ENCODE measurements around the gene LLPH. TPM values are rescaled to one million over a fixed set of nuclear protein-coding genes. Genes with fewer than 3 reads are reported as not detected.

The LLPH gene
- total and polyA plus RNA-seq, 2 of the 13 experiments (the other 11 are each of a cell fraction or from before 2014, with no cell fraction given), result 4.2 to 25.6 TPM

DNA sequence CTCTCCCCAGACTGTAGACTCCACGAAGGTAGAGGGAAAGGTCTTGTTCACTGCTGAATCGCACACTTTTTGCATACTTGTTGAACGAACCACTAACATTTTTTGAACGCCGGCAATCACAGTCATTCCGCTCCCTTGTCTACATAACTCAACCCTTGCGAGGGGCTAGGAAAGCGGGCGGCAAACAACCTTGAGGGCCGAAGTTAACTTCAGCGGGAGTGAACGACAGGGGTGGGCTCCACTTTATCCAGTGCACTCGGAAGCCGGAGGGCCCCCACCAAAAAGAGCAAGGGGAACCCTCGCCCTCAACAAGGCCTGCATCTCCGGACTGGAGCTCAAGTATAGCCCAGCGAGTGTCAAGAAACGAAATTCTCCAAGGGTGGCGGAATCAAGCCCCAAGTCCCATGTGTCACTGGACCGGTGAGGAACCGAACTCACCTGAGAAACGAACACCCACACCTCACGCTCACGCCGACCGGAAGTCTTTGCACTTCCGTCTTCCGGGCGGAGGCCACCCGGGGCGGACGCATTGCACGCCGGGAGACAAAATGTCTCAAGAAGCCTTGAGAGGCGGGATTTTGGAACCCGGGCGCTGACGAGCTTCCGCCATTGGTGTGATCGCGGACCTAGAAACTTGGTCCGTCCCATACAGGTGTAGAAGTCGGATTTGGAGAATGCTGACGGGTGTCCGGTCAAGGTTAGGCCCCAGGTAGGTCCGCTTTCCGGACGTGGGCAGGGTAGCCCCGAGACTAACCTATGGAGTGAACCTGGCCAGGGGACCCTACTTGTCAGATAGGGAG lies at the start of gene LLPH (continued):
- TF ChIP-seq RARA (CRISPR knock-in tag; IDR thresholded peaks at IDR 0.05) (no peak), ZNF296 (CRISPR knock-in tag; conservative IDR thresholded peaks at IDR 0.05) (no peak), ZNF607 (CRISPR knock-in tag; IDR thresholded peaks at IDR 0.05; ENCODE audit: borderline replicate concordance) (peak; percentile 48), ZNF441 (CRISPR knock-in tag; IDR thresholded peaks at IDR 0.05; ENCODE audit: borderline replicate concordance) (no peak), ZFAT (CRISPR knock-in tag; conservative IDR thresholded peaks at IDR 0.05) (no peak), NKX3-1 (CRISPR knock-in tag; IDR thresholded peaks at IDR 0.05) (no peak), ZNF224 (CRISPR knock-in tag; IDR thresholded peaks at IDR 0.05) (0 out of 2 replicates have a peak, but pooled peaks have one; percentile 31), NR3C1 (CRISPR knock-in tag; IDR thresholded peaks at IDR 0.05) (no peak), ZNF121 (CRISPR knock-in tag; IDR thresholded peaks at IDR 0.05) (peak; percentile 94), MED13 (CRISPR knock-in tag; IDR thresholded peaks at IDR 0.05) (no peak), ZFYVE20 (CRISPR knock-in tag; IDR thresholded peaks at IDR 0.05; ENCODE audit: borderline replicate concordance, low read depth) (0 out of 2 replicates have a peak, but pooled peaks have one; percentile 22), GATA4 (IDR thresholded peaks at IDR 0.05; ENCODE audit: borderline replicate concordance, low read depth) (no peak; the same call in 1 of the 2 replicates), ZNF678 (CRISPR knock-in tag; IDR thresholded peaks at IDR 0.05) (no peak)
- TF ChIP-seq, protein P1, sequence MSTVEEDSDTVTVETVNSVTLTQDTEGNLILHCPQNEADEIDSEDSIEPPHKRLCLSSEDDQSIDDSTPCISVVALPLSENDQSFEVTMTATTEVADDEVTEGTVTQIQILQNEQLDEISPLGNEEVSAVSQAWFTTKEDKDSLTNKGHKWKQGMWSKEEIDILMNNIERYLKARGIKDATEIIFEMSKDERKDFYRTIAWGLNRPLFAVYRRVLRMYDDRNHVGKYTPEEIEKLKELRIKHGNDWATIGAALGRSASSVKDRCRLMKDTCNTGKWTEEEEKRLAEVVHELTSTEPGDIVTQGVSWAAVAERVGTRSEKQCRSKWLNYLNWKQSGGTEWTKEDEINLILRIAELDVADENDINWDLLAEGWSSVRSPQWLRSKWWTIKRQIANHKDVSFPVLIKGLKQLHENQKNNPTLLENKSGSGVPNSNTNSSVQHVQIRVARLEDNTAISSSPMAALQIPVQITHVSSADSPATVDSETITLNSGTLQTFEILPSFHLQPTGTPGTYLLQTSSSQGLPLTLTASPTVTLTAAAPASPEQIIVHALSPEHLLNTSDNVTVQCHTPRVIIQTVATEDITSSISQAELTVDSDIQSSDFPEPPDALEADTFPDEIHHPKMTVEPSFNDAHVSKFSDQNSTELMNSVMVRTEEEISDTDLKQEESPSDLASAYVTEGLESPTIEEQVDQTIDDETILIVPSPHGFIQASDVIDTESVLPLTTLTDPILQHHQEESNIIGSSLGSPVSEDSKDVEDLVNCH (CRISPR knock-in tag; IDR thresholded peaks at IDR 0.05), result no peak
- TF ChIP-seq, protein P2, sequence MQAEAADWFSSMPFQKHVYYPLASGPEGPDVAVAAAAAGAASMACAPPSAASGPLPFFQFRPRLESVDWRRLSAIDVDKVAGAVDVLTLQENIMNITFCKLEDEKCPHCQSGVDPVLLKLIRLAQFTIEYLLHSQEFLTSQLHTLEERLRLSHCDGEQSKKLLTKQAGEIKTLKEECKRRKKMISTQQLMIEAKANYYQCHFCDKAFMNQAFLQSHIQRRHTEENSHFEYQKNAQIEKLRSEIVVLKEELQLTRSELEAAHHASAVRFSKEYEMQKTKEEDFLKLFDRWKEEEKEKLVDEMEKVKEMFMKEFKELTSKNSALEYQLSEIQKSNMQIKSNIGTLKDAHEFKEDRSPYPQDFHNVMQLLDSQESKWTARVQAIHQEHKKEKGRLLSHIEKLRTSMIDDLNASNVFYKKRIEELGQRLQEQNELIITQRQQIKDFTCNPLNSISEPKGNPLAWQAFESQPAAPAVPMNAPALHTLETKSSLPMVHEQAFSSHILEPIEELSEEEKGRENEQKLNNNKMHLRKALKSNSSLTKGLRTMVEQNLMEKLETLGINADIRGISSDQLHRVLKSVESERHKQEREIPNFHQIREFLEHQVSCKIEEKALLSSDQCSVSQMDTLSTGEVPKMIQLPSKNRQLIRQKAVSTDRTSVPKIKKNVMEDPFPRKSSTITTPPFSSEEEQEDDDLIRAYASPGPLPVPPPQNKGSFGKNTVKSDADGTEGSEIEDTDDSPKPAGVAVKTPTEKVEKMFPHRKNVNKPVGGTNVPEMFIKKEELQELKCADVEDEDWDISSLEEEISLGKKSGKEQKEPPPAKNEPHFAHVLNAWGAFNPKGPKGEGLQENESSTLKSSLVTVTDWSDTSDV (CRISPR knock-in tag; IDR thresholded peaks at IDR 0.05), result no peak
- TF ChIP-seq, protein P3, sequence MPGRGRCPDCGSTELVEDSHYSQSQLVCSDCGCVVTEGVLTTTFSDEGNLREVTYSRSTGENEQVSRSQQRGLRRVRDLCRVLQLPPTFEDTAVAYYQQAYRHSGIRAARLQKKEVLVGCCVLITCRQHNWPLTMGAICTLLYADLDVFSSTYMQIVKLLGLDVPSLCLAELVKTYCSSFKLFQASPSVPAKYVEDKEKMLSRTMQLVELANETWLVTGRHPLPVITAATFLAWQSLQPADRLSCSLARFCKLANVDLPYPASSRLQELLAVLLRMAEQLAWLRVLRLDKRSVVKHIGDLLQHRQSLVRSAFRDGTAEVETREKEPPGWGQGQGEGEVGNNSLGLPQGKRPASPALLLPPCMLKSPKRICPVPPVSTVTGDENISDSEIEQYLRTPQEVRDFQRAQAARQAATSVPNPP (CRISPR knock-in tag; IDR thresholded peaks at IDR 0.05), result no peak
- TF ChIP-seq, protein P4, sequence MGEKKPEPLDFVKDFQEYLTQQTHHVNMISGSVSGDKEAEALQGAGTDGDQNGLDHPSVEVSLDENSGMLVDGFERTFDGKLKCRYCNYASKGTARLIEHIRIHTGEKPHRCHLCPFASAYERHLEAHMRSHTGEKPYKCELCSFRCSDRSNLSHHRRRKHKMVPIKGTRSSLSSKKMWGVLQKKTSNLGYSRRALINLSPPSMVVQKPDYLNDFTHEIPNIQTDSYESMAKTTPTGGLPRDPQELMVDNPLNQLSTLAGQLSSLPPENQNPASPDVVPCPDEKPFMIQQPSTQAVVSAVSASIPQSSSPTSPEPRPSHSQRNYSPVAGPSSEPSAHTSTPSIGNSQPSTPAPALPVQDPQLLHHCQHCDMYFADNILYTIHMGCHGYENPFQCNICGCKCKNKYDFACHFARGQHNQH (CRISPR knock-in tag; IDR thresholded peaks at IDR 0.05), result peak; percentile 86
- TF ChIP-seq, protein P5, sequence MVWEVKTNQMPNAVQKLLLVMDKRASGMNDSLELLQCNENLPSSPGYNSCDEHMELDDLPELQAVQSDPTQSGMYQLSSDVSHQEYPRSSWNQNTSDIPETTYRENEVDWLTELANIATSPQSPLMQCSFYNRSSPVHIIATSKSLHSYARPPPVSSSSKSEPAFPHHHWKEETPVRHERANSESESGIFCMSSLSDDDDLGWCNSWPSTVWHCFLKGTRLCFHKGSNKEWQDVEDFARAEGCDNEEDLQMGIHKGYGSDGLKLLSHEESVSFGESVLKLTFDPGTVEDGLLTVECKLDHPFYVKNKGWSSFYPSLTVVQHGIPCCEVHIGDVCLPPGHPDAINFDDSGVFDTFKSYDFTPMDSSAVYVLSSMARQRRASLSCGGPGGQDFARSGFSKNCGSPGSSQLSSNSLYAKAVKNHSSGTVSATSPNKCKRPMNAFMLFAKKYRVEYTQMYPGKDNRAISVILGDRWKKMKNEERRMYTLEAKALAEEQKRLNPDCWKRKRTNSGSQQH (CRISPR knock-in tag; IDR thresholded peaks at IDR 0.05; ENCODE audit: low read depth), result peak; percentile 60; the same call in 1 of the 2 replicates
